Putamen (tissue), 1 donor: ENCODE data around the gene ADH1A.
A peak's percentile ranks its signal among the peaks of the same experiment; 100 is the strongest.
"Not testable (repeated sequence)": the region's sequence is repeated elsewhere in the genome, so short reads cannot be mapped to it uniquely, and the experiment has no call there.

ENCODE experiments used
- DNase-seq: peaks from one replicate; pipeline ENCODE4 v3.0.0-alpha.2; 2016; ENCODE audit warnings: low spot score

The ADH1A gene

DNA sequence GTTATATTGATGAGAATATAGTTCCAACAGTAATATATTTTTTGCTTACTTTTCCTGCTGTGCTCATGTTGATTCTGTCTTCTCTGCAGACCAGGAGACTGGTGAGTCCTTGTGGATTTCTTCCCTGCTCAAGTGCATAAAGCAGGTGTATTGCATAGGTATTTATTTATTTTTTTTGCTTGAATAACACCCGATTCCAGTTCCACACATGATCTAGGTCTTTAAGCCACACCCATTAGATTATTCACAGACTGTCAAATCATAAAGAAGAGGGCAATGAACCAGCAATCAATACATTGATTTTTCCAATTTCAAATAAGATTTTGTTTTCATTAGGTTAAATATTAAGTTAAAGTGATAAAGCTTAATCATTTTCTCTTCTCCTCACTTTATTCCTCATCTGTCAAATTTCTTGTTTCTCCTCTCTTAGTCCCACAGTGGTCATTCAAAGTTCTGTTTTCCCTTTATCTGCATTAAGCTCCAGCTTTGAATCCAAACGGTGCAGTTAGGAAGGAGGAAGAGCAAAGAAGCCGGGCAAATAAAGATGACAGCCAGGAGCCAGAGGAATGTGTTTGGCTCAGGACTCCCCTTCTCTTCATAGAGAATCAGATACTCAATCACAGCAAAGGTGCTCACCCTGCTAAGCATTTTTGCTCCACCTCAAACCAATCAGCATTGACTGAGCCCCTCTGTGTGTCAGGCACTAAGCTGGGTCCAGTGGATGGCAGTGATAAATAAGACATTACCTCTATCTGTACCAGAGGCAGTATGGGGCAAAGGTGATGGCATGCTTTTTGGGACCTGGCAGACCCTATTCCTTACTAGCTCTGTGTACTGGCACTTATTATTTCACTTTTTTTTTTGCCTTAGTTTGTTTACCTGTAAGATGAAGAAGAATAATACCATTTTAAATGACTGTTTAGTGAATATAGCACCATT lies at the start of gene ADH1A:
Gene ADH1A (minus strand): TSS at position 138 of the 939 bp plus-strand sequence. CDS start 71 bp downstream, at position 67.
- DNase-seq: no peak

DNA sequence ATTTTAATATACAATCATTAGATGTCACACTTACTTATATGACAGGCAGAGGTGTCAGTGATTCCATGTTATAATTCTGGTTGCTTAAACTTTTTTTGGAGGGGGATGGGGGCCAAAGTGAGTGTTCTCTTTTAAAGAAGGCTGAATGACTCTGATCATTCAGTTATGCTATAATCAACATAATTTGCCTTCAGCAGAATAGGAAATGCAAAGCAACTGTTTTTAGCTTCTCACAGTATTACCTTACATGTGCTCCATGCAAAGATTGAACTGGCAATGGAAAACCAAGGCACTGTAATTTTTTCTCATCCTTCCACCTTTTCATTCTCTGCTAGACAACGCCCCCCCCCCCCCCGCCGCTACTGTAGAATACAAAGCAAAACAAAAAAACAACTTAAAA lies 48.4 kb upstream of the ADH1A start:
- no peak for DNase-seq

DNA sequence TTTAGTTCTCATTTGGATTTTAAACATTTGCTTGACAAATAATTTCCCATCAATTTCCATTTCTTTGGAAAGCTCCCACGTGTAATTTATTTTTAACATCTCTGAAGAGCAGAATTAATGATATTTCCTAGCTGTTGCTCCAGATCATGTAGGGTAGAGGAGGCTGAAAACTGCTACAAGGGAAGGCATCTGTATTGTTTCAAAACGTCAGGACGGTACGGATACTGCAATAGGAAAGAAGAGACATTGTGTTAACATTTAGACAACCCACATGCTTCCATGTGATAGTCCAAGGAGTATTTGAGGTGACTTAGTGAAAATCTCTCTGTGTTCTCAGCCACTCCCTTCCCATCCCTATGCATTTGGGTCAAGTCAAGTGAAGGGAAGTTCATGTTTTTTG lies 45.8 kb upstream of the ADH1A start:
- DNase-seq: peak; percentile 26

DNA sequence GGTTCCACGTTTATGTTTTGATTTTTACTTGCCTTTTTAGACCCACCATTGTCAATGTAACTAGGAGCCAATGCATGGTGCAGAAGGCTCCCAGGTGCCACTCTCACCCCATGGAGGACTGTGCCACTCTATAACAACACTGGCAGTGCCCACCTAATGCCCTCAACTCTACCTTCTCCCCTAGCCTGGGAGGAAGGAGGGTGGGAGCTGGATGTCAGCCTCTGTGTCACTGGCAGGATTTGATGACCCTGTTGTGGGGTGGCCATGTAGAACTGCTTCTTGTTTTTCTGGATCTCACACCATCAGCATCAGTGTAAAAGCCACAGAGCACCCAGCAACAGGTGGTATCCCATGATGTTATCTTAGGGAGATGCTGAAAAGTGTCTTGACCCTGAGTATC lies 44.1 kb upstream of the ADH1A start:
- no peak for DNase-seq

DNA sequence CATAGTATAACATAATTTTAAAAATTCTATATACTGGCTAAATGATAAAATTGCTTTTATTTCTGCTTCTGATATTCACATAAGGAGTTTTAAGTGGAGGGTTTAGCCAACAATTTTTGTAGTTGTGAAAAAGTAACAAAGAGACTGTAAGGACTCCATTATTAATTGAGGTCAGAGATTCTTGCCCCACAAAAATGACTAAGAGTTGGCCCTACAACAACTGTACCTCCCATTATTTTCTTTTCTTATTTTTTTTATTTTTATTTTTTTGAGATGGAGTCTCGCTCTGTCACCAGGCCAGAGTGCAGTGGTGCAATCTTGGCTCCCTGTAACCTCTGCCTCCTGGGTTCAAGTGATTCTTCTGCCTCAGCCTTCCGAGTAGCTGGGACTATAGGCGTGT lies 39.9 kb upstream of the ADH1A start:
- DNase-seq: no peak

DNA sequence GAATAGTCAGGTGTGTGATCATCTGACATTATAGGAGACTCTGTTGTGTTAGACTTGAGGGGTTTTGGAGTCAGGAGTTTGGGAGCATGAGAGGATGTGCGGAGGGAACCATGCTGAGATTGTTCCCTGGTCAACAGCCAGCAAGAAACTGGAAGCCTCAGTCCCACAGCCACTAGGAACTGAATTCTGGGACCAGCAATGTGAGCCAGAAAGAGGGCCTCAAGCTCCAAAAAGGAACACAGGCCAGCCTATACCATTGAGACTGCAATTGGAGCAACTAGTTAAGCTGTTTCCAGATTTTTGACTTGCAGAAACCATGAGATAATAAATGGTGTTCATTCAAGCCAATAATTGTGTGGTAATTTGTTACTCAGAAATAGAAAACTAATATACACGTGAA lies 39.1 kb upstream of the ADH1A start:
- DNase-seq: no peak

DNA sequence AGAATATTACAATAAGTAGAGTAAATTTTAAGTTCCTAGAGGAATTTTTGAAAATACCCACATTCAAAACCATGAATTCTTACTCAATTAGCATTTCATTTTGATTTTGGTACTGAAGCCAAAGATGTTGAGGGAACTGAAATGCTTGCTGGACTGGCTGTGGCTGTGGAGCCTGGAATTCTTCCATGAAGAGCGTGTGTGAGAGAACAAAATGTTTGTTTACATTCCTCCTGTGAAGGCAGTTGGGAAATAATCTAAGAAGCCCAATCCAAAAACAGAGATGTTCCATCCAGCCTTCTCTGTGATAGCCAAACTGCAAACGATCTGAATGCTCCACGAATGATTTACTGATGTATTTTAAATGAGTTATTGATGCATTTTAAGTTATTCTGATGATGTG lies 34.2 kb upstream of the ADH1A start:
- no peak for DNase-seq

DNA sequence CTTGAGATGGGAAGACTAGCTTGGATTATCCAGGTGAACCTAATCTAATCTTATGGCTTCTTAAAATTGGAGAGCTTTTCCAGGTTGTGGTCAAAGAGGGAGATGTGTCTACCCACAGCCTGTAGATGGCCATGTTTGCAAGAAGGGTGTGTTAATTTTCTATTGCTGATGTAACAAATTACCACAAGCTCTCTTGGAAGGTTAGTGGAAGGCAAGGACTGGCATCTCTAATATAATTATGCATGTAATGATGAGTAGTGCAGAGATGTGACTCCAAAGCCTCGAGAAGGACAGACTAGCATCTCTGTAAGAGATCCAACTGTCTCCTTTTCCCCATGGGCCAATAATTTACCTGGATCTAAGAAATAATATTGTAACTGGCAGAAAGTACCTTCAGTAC lies 33.6 kb upstream of the ADH1A start:
- no peak for DNase-seq

DNA sequence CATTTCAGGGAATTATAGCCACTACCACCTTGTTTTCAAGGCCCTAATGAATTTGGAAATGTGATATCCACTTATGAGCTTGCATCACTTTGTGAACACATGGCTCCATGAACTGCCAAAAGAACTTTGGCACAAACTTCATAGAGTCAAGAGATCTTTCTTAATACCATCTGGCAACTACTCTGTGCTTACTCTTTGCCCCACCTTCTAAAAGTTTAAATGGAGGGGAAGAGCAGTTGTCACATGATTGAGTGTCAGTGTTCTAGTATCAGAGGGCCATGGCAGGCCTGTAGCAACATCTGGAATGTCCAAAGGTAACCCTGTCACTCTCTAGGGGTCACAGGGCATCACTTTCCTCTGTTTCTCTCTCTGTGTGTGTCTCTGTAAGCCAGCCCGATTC lies 33.0 kb upstream of the ADH1A start:
- DNase-seq: no peak

DNA sequence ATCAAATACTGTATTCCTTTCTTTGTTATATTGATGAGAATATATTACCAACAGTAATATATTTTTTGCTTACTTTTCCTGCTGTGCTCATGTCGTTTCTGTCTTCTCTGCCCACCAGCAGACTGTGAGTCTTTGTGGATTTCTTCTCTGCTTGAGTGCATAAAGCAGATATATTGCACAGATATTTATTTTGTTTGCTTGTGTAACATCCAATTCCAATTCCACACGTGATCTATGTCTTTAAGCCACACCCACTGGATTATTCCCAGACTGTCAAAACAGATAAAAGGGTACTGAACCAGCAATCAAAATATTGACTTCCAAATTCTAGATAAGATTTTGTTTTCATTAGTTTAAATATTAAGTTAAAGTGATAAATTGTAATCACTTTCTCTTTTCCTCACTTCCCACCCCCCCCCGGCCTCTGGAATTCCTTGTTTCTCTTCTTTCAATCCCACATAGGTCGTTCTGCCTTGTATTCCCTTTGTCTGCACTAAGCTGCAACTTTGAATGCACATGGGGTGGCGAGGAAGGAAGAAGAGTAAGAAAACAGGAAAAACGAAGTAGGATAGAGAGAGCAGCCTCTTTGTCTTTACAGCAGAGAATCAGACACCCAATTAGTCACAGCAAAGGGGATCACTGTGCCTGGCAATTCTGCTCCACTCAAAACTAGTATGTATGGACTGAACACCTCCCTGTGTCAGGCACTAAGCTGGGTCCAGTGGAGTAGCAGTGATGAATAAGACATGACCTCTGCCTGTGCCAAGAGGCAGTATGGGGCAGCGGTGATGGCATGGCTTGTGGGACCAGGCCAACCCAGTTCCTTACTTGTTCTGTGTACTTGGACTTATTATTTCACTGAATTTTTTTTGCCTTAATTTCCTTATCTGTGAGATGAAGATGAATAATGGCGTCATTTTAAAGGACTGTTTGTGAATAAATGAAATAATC lies 30.7 kb upstream of the ADH1A start, which contains the start of gene ADH1B:
Gene ADH1B (minus strand): TSS at position 161 of the 951 bp plus-strand sequence. CDS start 70 bp downstream, at position 91.
- DNase-seq: no peak

DNA sequence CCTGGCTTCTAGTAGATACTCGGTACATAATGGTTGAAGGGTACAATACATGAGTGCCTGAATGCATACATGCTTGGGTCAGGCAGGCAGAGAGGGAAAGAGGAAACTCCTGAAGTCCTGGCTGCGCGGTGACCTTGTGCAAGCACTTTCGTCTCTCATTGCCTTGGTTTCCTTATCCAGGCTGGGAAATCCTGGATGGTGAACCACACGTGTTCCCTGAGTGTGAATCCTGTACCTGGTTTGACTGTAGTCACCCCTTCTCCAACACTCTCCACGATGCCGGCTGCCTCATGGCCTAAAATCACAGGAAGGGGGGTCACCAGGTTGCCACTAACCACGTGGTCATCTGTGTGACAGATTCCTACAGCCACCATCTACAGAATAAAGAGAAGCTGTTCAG lies 27.0 kb upstream of the ADH1A start:
- not testable (repeated sequence) for DNase-seq

DNA sequence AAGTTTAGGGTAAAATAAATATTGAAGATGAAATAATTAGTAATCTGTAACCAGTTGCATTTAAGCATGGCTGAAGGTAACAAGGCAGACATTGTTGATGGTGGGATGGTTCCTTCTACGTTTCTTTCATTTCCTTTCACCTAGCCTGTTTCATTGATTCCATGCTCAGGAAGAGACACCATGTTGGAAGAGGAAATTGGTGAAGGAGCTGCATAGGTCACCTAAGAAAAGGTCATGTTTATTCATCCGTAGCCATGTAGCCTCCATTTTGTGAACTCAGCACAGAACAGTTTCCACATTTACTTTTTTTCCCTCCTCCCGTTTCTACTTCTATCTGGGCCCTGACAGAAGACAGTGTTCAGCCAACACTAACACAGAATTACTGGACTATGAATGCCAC lies 26.6 kb upstream of the ADH1A start:
- no peak for DNase-seq

DNA sequence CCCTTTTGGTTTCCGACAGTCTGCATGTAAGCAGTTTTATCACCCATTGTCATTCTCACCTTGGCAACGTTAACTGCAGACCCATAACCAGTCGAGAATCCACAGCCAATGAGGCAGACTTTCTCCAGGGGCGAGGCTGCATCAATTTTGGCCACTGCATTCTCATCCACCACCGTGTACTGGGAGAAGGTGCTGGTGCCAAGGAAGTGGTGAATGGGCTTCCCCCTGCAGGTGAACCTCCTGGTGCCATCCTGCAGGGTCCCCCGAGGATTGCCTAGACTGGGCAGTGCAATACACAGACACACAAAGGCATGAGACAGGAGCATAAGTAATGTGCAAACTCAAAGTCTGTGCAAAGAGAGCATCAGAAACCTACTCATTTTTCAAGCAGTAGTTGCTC lies 25.1 kb upstream of the ADH1A start:
- DNase-seq: no peak

DNA sequence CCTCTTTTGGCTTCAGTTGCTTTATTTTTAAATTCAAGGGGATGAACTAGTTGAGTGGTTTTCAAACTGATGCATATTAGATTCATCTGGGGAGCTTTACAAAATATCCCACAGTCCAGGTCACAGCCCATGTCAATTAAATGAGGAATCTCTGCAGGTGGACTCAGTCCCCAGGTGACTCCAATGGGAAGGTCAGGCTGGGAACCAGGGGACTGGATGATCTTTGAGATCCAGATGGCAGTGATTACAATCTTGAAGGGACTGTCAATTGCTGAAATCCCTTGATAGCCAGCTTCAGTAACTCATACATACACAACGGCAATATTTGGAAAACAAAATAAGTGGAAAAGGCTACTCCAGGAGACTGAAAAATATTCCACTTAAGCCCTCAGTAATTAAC lies 23.4 kb upstream of the ADH1A start:
- no peak for DNase-seq

DNA sequence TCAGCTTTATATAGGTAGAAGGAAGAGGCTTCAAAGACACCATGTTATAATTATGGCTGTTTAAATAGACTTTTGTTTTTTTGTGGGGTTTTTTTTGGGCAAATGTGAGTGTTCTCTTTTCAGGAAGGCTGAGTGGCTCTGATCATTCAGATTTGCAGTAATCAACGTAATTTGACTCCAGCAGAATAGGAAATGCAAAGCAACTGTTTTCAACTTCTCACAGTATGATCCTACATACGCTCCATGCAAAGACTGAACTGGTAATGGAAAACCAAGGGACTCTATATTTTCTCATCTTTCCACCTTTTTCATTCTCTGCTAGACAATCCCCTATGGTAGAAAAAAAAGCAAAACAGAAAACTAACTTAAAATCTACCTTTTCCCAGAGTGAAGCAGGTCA lies 19.6 kb upstream of the ADH1A start:
- DNase-seq: no peak

DNA sequence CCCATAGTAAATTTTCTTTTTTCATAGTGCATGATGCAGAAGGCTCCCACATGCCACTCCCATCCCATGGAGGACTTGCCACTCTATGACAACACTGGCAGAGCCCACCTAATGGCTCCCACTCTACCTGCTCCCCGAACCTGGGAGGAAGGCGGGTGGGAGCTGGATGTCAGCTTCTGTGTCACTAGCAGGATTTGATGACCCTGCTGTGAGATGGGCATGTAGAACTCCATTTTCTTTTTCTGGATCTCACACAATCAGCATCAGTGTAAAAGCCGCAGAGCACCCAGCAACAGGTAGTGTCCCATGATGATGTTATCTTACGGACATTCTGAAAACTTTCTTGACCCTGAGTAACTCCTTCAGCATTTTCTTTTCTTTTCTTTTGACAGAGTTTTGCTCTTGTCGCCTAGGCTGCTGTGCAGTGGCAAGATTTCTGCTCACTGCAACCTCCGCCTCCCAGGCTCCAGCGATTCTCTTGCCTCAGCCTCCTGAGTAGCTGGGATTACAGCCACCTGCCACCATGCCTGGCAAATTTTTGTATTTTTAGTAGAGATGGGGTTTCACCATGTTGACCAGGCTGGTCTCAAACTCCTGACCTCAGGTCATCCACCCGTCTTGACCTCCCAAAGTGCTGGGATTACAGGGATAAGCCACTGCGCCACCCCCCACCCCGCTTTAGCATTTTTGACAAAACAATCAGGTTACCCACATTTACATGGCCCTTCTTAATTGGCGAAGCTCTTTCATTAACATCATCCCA lies 15.0 kb upstream of the ADH1A start:
- DNase-seq: no peak

DNA sequence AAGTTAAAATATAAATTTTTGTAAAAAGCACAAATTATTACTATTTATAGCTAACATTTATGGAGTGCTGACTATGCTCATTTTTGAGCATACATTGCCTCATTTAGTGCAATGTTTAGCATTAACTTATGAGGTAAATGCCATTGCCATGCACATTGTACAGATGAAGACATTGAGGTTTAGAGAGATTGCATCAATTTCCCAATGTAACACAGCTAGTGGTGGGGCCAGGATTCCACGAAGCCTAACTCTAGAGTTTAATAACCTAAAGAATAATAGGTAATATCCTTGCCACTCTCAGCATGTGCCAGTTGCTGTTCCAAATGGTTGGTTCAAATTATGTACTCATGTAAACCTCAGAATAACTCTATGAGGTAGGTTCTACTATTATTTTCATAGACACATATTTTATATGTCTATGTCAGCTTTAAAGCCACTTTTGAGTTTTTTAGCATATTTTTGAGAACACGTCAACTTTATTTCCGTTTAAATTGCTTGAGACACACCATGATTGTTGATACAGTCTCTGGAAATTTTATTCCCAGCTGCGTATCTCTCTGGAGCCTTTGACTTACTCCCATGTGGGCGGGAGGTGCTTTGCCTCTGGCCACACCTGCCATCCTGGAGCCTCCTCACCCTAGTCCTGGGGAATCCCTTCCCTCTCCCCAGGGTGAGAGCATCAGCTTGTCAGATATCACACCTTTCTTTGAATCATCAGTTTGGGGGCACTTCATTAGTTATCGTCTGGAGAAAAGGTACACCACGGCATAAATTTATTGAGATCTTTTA lies 10.8 kb upstream of the ADH1A start:
- DNase-seq: no peak

DNA sequence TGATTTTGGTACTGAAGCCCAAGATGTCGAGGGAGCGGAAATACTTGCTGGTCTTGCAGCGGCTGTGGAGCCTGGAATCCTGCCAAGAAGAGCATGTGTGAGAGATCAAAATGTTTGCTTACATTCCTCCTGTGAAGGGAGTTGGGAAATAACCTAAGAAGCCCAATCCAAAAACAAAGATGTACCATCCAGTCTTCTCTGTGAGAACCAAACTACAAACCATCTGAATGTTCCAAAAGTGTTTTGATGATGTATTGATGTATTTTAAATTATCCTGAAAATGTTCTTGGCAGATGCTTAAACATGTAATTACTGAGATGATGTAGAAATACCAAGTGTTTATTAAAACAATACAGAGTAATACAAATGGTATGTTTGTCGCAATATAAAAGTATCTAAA lies 10.1 kb upstream of the ADH1A start:
- DNase-seq: peak; percentile 11

DNA sequence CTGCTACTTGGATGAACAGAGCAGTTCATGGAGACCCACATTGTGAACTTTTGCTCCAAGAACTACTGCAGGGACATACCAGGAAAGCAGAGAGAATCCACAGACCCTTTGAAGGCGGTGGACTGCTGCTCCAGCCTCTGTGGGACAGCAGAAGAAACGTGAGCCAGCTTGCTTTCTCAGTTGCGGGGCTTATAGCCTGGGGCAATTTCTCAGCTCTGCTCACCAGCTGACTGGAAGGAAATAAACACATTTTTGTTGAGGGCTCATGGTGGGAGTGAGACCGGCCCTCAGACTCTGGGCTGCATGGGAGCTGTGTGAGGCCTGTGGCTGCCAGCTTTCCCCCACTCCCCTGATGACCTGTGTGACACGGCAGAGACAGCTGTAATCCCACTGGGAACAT lies 2.6 kb upstream of the ADH1A start:
- DNase-seq: no peak

DNA sequence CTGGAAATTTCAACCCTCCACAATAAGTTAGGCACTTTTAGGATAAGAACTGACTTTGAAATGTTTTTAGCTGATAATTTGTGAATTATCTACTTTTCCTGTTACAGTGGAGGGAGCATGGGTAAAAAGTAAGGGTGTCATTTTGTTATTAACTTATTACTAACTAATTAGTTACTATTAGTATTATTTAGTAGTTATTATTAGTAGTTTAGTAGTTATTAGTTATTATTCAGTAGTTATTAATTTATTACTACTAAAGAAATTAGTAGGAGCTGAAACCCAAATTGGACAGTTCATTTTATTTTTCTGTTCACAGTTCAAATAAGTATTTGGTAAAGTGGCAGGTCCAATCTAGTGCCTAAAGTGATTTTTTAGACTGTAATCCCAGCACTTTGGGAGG lies 5.4 kb downstream of the ADH1A start:
- DNase-seq: no peak

DNA sequence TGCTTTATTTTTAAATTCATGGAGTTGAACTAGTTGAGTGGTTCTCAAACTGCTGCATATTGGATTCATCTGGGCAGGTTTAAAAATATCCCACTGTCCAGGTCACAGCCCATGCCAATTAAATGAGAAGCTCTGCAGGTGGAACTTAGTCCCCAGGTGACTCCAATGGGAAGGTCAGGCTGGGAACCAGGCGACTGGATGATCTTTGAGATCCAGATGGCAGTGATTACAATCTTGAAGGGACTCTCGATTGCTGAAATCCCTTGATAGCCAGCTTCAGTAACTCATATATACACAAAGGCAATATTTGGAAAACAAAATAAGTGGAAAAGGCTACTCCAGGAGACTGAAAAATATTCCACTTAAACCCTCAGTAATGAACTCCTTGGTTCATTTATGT lies 8.1 kb downstream of the ADH1A start:
- DNase-seq: no peak
